SK-N-SH (cell line): ENCODE measurements around the gene GPR162. TPM values are rescaled to one million over a fixed set of nuclear protein-coding genes. Genes with fewer than 3 reads are reported as not detected.

Experiments used
- CTCF ChIA-PET: fragments of 300-600, 350-600 bp; formaldehyde crosslinking; extraction: SDS; loops from one replicate; lab custom pipeline; 2021; lab: Yijun Ruan, JAX
- POLR2A ChIA-PET: fragments of 350-600 bp; sonication (Branson Sonifier 250); formaldehyde crosslinking; extraction: SDS; loops from one replicate; lab custom pipeline; 2020; ENCODE audit warnings: antibody characterized with exemption, inconsistent platforms; lab: Yijun Ruan, JAX
- DNase-seq: peaks from one replicate; pipeline ENCODE4 v3.0.0; 2012
- H2AFZ ChIP-seq: fragments of 200-600 bp; sonication (generic); 2 replicates; pipeline ENCODE4 v1.8.1; 2016; ENCODE audit warnings: antibody characterized with exemption, mild to moderate bottlenecking, low read depth
- H3F3A ChIP-seq: fragments of 200-600 bp; sonication (generic); replicated peaks from 2 replicates; pipeline ENCODE3; 2016; ENCODE audit warnings: antibody characterized with exemption, mild to moderate bottlenecking; ENCODE audit not compliant: insufficient read depth
- H3K27ac ChIP-seq, 2 experiments: fragments of 200-500 bp in 1 of 2; fragments of 200-600 bp in 1 of 2; sonication (Bioruptor generic) in 1 of 2; sonication (generic), shearing (Covaris generic) in 1 of 2; 2 replicates each; pipeline versions ENCODE4 v1.5.1 to v1.6.1; 2014 to 2016; ENCODE audit warnings: low read depth in 2 of 2, inconsistent platforms in 1 of 2, low read length in 1 of 2, mild to moderate bottlenecking in 1 of 2, mixed read lengths in 1 of 2
- H3K27me3 ChIP-seq: fragments of 200-600 bp; sonication (generic), shearing (Covaris generic); 2 replicates; pipeline ENCODE4 v1.6.1; 2016; ENCODE audit warnings: mixed run types; ENCODE audit not compliant: insufficient read depth
- H3K36me3 ChIP-seq, 2 experiments: fragments of 200-500 bp in 1 of 2; fragments of 200-600 bp in 1 of 2; sonication (Bioruptor generic) in 1 of 2; sonication (generic) in 1 of 2; replicated peaks in 1 of 2; 2 replicates each; pipeline versions ENCODE3 to v1.5.1; 2014 to 2016; ENCODE audit warnings: low read length in 1 of 2, mild to moderate bottlenecking in 1 of 2; ENCODE audit not compliant: insufficient read depth in 2 of 2, control insufficient read depth in 1 of 2
- H3K4me1 ChIP-seq, 2 experiments: fragments of 200-500 bp in 1 of 2; fragments of 200-600 bp in 1 of 2; sonication (Bioruptor generic) in 1 of 2; sonication (generic), shearing (Covaris generic) in 1 of 2; 2 replicates each; pipeline versions ENCODE4 v1.5.1 to v1.6.1; 2014 to 2016; ENCODE audit warnings: low read depth in 1 of 2, low read length in 1 of 2, mixed run types in 1 of 2; ENCODE audit not compliant: insufficient read depth in 2 of 2, control insufficient read depth in 1 of 2
- H3K4me2 ChIP-seq: fragments of 200-600 bp; sonication (generic), shearing (Covaris generic); 2 replicates; pipeline ENCODE4 v1.6.1; 2017; ENCODE audit warnings: mixed run types
- H3K4me3 ChIP-seq, 2 experiments: fragments of 200-500 bp in 1 of 2; fragments of 200-600 bp in 1 of 2; sonication (Bioruptor generic) in 1 of 2; sonication (generic), shearing (Covaris generic) in 1 of 2; 2 replicates each; pipeline versions ENCODE4 v1.5.1 to v1.8.1; 2014 to 2016; ENCODE audit warnings: low read depth in 2 of 2, inconsistent platforms in 1 of 2, low read length in 1 of 2, mild to moderate bottlenecking in 1 of 2, mixed read lengths in 1 of 2, moderate library complexity in 1 of 2
- H3K79me2 ChIP-seq: fragments of 200-600 bp; sonication (generic); 2 replicates; pipeline ENCODE4 v1.8.1; 2017; ENCODE audit warnings: mild to moderate bottlenecking; ENCODE audit not compliant: insufficient read depth
- H3K9ac ChIP-seq: fragments of 200-600 bp; sonication (generic); 2 replicates; pipeline ENCODE4 v1.6.1; 2017; ENCODE audit warnings: mixed run types
- H3K9me2 ChIP-seq: fragments of 200-600 bp; sonication (generic); 2 replicates; pipeline ENCODE4 v1.6.1; 2017; ENCODE audit warnings: mixed run types
- H3K9me3 ChIP-seq: fragments of 200-600 bp; sonication (generic); 2 replicates; pipeline ENCODE4 v1.6.1; 2017; ENCODE audit warnings: mixed run types, mild to moderate bottlenecking, moderate library complexity
- H4K20me1 ChIP-seq: fragments of 200-600 bp; sonication (generic); 2 replicates; pipeline ENCODE4 v1.6.1; 2017; ENCODE audit warnings: mild to moderate bottlenecking, mixed run types; ENCODE audit not compliant: insufficient read depth
- EP300 ChIP-seq, 2 experiments: IDR thresholded peaks; 2 replicates each; pipeline versions ENCODE4 v1.4.0 to v1.6.1; 2012; ENCODE audit warnings: borderline replicate concordance in 1 of 2, low read depth in 1 of 2, low read length in 1 of 2
- EZH2phosphoT487 ChIP-seq: fragments of 200-600 bp; sonication (generic); IDR thresholded peaks from 2 replicates; pipeline ENCODE4 v1.6.1; 2017; ENCODE audit warnings: low read depth, mixed run types, mild to moderate bottlenecking, antibody characterized with exemption, moderate library complexity, borderline replicate concordance
- FOSL2 ChIP-seq: IDR thresholded peaks from 2 replicates; pipeline ENCODE4 v1.4.0; 2012; ENCODE audit warnings: low read depth, mild to moderate bottlenecking, moderate library complexity, borderline replicate concordance
- FOXM1 ChIP-seq: IDR thresholded peaks from 2 replicates; pipeline ENCODE4 v1.4.0; 2012; ENCODE audit warnings: low read depth, mild to moderate bottlenecking
- GABPA ChIP-seq: IDR thresholded peaks from 2 replicates; pipeline ENCODE4 v1.4.0; 2012; ENCODE audit warnings: low read depth, mild to moderate bottlenecking
- MXI1 ChIP-seq: IDR thresholded peaks from 2 replicates; pipeline ENCODE4 v1.6.1; 2012; ENCODE audit warnings: mild to moderate bottlenecking, low read depth, low read length, improper control_type of control experiment
- NFIC ChIP-seq: IDR thresholded peaks from 2 replicates; pipeline ENCODE4 v1.4.0; 2012; ENCODE audit warnings: borderline replicate concordance
- RAD21 ChIP-seq: IDR thresholded peaks from 2 replicates; pipeline ENCODE4 v1.6.1; 2012; ENCODE audit warnings: mild to moderate bottlenecking, low read length
- RXRA ChIP-seq: IDR thresholded peaks from 2 replicates; pipeline ENCODE4 v1.4.0; 2012; ENCODE audit warnings: low read depth, mild to moderate bottlenecking, borderline replicate concordance
- SIN3A ChIP-seq: IDR thresholded peaks from 2 replicates; pipeline ENCODE4 v1.6.1; 2012; ENCODE audit warnings: low read depth, mild to moderate bottlenecking, low read length, moderate library complexity, borderline replicate concordance
- SMC3 ChIP-seq: IDR thresholded peaks from 2 replicates; pipeline ENCODE4 v1.6.1; 2012; ENCODE audit warnings: low read depth, low read length, improper control_type of control experiment
- TCF12 ChIP-seq: IDR thresholded peaks from 2 replicates; pipeline ENCODE4 v1.4.0; 2012
- TEAD4 ChIP-seq: IDR thresholded peaks from 2 replicates; pipeline ENCODE4 v1.4.0; 2012; ENCODE audit warnings: mild to moderate bottlenecking, borderline replicate concordance; ENCODE audit not compliant: insufficient read depth
- WGBS: methylation state at CpG from one replicate; pipeline ENCODE4 v1.1.6; 2017; ENCODE audit warnings: low lambda C conversion rate; 5-methylcytosine and 5-hydroxymethylcytosine counted together
- polyA plus RNA-seq, 3 experiments: library from polyadenylated mRNA; depleted of rRNA; stranded (reverse); fragments of >200 nt; gene quantifications; 2 replicates each; pipeline ENCODE4 v1.2.3, GENCODE V29; 2012
- TF ChIP-seq, protein P1 (sequence below): IDR thresholded peaks from 2 replicates; pipeline ENCODE4 v1.4.0; 2012; ENCODE audit warnings: low read depth, borderline replicate concordance
- TF ChIP-seq, protein P2 (sequence below): IDR thresholded peaks from 2 replicates; pipeline ENCODE4; 2012
- TF ChIP-seq, protein P3 (sequence below): IDR thresholded peaks from 2 replicates; pipeline ENCODE4 v1.6.1; 2012; ENCODE audit warnings: mild to moderate bottlenecking, low read depth, low read length, moderate library complexity
- TF ChIP-seq, protein P4 (sequence below): fragments of 150-350 bp; IDR thresholded peaks from 2 replicates; pipeline ENCODE4 v1.6.1; 2016; ENCODE audit warnings: mild to moderate bottlenecking, low read depth, low read length
- TF ChIP-seq, protein P5 (sequence below): IDR thresholded peaks from 2 replicates; pipeline ENCODE4 v1.4.0; 2012; ENCODE audit warnings: low read depth, borderline replicate concordance

Gene GPR162
- polyA plus RNA-seq, 1 of the 3 experiments (the other 2 are of a cell fraction), result 18.6 TPM

DNA sequence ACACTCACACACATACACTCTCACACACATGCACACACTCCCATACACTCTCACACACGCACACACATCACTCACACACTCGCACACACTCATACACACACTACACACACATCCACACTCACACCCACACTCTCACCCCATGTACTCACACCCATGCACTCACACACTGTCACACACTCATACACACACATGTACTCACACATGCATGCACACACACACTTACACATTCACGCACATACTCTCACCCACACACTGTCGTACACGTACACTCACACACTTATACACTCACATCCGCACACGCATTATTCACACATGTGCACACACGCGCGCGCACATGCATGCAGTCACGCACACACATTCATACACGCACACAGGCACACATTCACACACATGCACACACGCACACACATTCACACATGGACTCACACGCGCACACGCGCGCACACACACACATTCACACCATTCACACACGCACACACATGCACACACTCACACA lies 3.9 kb upstream of the GPR162 start:
- Histone ChIP-seq H2AFZ (no peak overlapping the region), H3K9ac (no peak overlapping the region), H3F3A (no peaks in the 10 kb centered on the region), H3K9me2 (no peaks in the 10 kb centered on the region), H3K4me2 (no peak overlapping the region), H3K27ac (no peak overlapping the region), H4K20me1 (no peaks in the 10 kb centered on the region), H3K79me2 (no peaks in the 10 kb centered on the region), H3K36me3 (no peaks in the 10 kb centered on the region), H3K4me1 (peaks cover 11 to 63% of the 10 kb centered on the region in 2 experiments; a peak in 2 of 4 replicates), H3K9me3 (no peaks in the 10 kb centered on the region), H3K4me3 (no peak overlapping the region), H3K27me3 (no peaks in the 10 kb centered on the region)
- TF ChIP-seq, protein P1, sequence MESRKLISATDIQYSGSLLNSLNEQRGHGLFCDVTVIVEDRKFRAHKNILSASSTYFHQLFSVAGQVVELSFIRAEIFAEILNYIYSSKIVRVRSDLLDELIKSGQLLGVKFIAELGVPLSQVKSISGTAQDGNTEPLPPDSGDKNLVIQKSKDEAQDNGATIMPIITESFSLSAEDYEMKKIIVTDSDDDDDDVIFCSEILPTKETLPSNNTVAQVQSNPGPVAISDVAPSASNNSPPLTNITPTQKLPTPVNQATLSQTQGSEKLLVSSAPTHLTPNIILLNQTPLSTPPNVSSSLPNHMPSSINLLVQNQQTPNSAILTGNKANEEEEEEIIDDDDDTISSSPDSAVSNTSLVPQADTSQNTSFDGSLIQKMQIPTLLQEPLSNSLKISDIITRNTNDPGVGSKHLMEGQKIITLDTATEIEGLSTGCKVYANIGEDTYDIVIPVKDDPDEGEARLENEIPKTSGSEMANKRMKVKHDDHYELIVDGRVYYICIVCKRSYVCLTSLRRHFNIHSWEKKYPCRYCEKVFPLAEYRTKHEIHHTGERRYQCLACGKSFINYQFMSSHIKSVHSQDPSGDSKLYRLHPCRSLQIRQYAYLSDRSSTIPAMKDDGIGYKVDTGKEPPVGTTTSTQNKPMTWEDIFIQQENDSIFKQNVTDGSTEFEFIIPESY, result no peak
- TF ChIP-seq RAD21 (no peak), TCF12 (no peak), FOXM1 (no peak), NFIC (no peak), EP300 (IDR thresholded peaks at IDR 0.05; ENCODE audit: borderline replicate concordance in 1 of 2, low read depth in 1 of 2, low read length in 1 of 2) (no peak), EZH2phosphoT487 (no peak), RXRA (no peak), FOSL2 (no peak), MXI1 (no peak), GABPA (no peak), TEAD4 (no peak), SMC3 (no peak), SIN3A (no peak)
- TF ChIP-seq, protein P2, sequence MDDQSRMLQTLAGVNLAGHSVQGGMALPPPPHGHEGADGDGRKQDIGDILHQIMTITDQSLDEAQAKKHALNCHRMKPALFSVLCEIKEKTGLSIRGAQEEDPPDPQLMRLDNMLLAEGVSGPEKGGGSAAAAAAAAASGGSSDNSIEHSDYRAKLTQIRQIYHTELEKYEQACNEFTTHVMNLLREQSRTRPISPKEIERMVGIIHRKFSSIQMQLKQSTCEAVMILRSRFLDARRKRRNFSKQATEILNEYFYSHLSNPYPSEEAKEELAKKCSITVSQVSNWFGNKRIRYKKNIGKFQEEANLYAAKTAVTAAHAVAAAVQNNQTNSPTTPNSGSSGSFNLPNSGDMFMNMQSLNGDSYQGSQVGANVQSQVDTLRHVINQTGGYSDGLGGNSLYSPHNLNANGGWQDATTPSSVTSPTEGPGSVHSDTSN, result no peak
- TF ChIP-seq, protein P3, sequence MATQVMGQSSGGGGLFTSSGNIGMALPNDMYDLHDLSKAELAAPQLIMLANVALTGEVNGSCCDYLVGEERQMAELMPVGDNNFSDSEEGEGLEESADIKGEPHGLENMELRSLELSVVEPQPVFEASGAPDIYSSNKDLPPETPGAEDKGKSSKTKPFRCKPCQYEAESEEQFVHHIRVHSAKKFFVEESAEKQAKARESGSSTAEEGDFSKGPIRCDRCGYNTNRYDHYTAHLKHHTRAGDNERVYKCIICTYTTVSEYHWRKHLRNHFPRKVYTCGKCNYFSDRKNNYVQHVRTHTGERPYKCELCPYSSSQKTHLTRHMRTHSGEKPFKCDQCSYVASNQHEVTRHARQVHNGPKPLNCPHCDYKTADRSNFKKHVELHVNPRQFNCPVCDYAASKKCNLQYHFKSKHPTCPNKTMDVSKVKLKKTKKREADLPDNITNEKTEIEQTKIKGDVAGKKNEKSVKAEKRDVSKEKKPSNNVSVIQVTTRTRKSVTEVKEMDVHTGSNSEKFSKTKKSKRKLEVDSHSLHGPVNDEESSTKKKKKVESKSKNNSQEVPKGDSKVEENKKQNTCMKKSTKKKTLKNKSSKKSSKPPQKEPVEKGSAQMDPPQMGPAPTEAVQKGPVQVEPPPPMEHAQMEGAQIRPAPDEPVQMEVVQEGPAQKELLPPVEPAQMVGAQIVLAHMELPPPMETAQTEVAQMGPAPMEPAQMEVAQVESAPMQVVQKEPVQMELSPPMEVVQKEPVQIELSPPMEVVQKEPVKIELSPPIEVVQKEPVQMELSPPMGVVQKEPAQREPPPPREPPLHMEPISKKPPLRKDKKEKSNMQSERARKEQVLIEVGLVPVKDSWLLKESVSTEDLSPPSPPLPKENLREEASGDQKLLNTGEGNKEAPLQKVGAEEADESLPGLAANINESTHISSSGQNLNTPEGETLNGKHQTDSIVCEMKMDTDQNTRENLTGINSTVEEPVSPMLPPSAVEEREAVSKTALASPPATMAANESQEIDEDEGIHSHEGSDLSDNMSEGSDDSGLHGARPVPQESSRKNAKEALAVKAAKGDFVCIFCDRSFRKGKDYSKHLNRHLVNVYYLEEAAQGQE, result no peak
- TF ChIP-seq, protein P4, sequence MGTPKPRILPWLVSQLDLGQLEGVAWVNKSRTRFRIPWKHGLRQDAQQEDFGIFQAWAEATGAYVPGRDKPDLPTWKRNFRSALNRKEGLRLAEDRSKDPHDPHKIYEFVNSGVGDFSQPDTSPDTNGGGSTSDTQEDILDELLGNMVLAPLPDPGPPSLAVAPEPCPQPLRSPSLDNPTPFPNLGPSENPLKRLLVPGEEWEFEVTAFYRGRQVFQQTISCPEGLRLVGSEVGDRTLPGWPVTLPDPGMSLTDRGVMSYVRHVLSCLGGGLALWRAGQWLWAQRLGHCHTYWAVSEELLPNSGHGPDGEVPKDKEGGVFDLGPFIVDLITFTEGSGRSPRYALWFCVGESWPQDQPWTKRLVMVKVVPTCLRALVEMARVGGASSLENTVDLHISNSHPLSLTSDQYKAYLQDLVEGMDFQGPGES, result no peak
- TF ChIP-seq, protein P5, sequence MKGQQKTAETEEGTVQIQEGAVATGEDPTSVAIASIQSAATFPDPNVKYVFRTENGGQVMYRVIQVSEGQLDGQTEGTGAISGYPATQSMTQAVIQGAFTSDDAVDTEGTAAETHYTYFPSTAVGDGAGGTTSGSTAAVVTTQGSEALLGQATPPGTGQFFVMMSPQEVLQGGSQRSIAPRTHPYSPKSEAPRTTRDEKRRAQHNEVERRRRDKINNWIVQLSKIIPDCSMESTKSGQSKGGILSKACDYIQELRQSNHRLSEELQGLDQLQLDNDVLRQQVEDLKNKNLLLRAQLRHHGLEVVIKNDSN, result no peak
- no peak for DNase-seq
- POLR2A ChIA-PET, result interaction anchor here (0.6 kb wide), 1 partner anchor 51 kb away, joined by 3 read pairs; the partner anchor contains the start of gene PTMS
- CTCF ChIA-PET, result interaction anchor here (1.1 to 8.3 kb wide), 3 partner anchors 38 to 64 kb away, joined by 3 to 74 read pairs (median 6); partner anchors contain the start of gene MLF2
- 83% methylated on average over 20 of the region's 20 CpGs for WGBS
